GM18868 (cell line): ENCODE measurements around the gene THRA.
A peak's percentile ranks its signal among the peaks of the same experiment; 100 is the strongest.

ENCODE experiments used
- ATAC-seq: cut with Tn5 transposase; IDR thresholded peaks from one replicate; pipeline ENCODE4 v1.9.1; 2021; ENCODE audit warnings: mild to moderate bottlenecking, moderate library complexity; ENCODE audit not compliant: unreplicated experiment

The THRA gene

GRCh38 chr17:40079545-40079944 lies 16.8 kb downstream of the THRA start:
- no peak for ATAC-seq

- no peak for ATAC-seq
Observed at GRCh38 chr17:40084477-40084876, 21.7 kb downstream of the THRA start.

GRCh38 chr17:40086150-40087044 lies 23.6 kb downstream of the THRA start:
- ATAC-seq = no peak

- ATAC-seq = no peak
Observed at GRCh38 chr17:40087049-40087794, 24.5 kb downstream of the THRA start.

- no peak for ATAC-seq
Observed at GRCh38 chr17:40087903-40088718, 25.3 kb downstream of the THRA start.

GRCh38 chr17:40089077-40089895 lies 26.5 kb downstream of the THRA start:
- ATAC-seq = no peak

GRCh38 chr17:40090237-40091119 lies 27.7 kb downstream of the THRA start:
- ATAC-seq = no peak

- ATAC-seq = no peak
Observed at GRCh38 chr17:40091691-40092397, 29.1 kb downstream of the THRA start.

GRCh38 chr17:40092581-40092980 lies 29.8 kb downstream of the THRA start:
- no peak for ATAC-seq

GRCh38 chr17:40093005-40093579 lies 30.3 kb downstream of the THRA start:
- no peak for ATAC-seq

GRCh38 chr17:40093580-40094201 lies 30.9 kb downstream of the THRA start:
- no peak for ATAC-seq

GRCh38 chr17:40094874-40095273 lies 32.1 kb downstream of the THRA start:
- ATAC-seq = no peak

- no peak for ATAC-seq
Observed at GRCh38 chr17:40095351-40095943, 32.7 kb downstream of the THRA start.

- ATAC-seq = peak; percentile 58
Observed at GRCh38 chr17:40095944-40096791, 33.4 kb downstream of the THRA start.

GRCh38 chr17:40097087-40097486 lies 34.3 kb downstream of the THRA start:
- no peak for ATAC-seq

GRCh38 chr17:40097931-40098845 lies 35.4 kb downstream of the THRA start:
- no peak for ATAC-seq
